HG03354 (cell line): ENCODE results near the gene TMEM231.
"Not testable (repeated sequence)": the region's sequence is repeated elsewhere in the genome, so short reads cannot be mapped to it uniquely, and the experiment has no call there.

ENCODE experiments used
- ATAC-seq: cut with Tn5 transposase; IDR thresholded peaks from one replicate; pipeline ENCODE4 v1.9.1; 2021; ENCODE audit warnings: mild to moderate bottlenecking; ENCODE audit not compliant: unreplicated experiment, poor library complexity, severe bottlenecking

The TMEM231 gene

DNA sequence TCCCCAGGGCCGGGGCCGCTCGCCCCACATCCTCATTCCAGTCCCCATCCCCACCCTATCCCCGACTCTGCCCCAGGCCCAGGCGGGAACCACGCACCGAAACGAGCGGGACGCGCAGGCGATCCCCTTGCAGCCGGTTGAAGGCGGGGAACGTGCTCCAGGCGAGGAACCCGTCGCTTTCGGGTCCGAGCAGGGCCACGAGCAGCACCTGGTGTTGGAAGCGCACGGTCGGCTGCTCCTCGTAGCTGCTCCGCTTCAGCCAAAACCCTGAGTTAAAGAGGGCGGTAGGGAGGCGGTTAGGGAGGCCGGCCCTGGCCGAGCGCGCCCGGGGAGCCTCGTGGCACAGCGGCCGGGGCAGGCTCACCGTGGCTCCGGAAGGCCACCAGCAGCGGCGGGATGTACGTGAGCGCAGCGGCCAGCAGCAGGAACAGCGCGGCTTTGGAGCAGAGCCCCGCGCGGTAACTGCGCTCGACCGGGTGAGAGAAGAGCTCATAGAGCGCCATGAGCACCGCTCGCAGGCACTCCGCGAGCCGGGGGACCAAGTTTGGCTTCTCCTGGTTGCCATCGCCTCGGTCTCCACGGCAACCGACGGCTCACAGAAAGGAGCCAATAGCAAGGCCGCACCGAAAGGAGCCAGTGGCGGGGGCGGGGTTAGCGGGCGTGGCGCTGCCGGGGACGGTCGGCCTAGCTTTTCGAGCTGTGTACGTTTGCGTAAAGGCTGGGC is at the start of gene TMEM231:
Gene TMEM231 (minus strand): TSS at position 546 of the 724 bp plus-strand sequence. CDS start 43 bp downstream, at position 503.
- ATAC-seq = peak; percentile 98

GRCh38 chr16:75603241-75603640 is 47.2 kb upstream of the TMEM231 start:
- ATAC-seq = no peak

DNA sequence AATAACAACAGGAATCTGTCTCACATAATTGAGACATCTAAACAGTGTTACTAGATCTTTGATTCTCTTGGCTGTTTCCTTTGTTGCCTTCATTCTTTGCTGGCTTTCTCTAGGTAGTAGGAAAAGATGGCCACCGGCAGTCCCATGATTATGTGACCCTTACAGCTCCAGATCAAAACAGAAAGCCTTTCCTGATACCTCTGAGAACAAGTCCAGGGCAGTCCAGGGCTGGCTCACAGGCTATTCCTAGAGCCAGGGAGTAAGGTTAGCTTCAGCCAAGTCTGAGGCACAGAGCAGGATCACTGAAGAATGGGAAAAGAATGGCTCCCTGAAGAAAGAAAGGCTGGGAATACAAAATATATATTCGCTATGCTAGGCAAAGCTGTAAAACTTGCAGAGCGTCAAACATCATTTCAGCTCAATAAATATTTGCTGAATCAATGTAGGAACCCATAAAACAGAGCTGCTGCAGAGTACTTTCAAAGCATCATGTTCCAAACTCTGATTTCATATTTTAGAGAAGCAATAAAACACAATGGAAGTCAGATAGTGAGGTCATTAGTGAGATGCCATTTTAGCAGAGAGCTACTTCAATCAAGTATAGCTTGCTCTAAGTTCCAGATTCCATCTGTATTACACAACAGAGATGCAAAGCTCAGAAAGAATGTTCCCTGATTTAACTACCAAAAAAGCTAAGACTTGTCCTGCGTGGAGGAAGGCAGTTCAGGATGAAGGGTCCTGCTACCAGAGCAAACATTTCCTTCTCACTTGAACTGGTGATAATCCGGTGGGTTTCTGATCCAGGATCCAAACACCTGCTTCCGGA is 43.6 kb upstream of the TMEM231 start:
- no peak for ATAC-seq

- ATAC-seq = no peak
Measured at GRCh38 chr16:75593825-75594820, 38.1 kb upstream of the TMEM231 start.

GRCh38 chr16:75593308-75593707 is 37.3 kb upstream of the TMEM231 start:
- ATAC-seq = no peak

DNA sequence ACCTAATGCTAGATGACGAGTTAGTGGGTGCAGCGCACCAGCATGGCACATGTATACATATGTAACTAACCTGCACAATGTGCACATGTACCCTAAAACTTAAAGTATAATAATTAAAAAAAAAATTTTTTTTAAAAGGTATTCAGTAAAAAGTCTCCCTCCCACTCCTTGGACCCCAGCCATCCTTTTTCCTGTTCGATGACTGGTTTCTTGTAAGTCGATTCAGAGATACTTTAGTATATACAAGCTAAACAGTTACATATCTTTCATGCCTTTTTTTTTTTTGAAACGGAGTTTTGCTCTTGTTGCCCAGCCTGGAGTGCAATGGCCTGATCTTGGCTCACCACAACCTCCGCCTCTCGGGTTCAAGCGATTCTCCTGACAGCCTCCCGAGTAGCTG is 35.9 kb upstream of the TMEM231 start:
- not testable (repeated sequence) for ATAC-seq

DNA sequence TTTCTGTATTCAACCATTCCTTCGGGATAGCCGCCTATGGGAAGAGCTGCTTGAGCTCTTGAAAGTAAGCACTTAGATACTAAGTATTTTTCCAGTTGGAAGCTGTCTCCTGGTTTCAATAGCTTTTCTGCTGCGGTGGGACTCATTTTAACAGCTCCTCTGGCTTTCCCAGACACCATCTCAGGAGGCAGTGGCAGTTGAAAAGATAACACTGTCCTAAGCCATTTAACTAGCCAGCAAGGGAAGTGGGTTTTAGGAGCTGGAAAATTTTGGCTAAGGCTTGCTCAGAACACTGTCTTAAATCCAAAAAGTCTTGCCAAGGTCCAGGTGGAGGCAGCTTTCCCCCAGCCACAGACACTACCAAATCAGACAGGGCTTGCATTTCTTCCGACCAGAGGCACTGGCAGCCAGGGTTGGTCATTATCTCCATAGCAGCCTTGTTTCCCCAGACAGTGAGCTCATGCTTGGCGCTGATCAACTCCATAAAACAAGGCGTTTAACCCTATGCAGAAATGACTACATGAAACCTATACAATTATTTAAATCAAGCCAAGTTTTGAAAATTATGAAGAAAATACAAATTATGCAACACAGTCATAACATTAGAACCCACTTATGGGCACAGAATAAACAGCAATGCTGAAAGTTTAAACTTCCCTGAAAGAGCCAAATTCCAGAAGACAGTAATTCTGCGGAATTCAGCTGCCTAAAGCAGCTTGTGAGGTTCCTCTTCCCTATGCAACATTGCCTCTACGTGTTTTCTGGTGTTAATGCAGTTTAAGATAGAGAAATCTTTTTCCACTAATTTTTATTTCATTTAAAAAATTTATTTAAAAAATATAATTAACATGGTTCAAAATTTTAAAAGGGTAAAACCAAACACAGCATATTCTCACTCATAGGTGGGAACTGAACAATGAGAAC is 35.1 kb upstream of the TMEM231 start:
- no peak for ATAC-seq

DNA sequence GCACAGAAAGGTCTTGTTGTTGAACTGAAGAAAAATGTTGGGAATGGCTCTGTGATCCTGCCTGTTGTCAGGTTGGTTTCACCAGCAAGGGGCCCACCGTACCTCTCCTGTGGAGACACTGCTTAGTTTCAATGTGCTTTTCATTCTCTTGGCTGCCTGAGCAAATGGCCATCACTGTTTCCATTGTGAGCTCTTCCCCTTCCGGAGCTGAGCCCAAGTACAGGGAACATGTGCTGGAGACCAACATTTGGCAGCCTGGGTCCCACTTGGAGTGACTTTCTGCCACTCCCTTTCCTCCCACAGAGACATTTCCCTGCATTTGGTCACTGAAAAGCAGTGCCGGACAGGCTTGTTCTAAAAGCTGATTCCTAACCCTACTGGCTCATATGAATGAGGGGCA is 33.3 kb upstream of the TMEM231 start:
- no peak for ATAC-seq

DNA sequence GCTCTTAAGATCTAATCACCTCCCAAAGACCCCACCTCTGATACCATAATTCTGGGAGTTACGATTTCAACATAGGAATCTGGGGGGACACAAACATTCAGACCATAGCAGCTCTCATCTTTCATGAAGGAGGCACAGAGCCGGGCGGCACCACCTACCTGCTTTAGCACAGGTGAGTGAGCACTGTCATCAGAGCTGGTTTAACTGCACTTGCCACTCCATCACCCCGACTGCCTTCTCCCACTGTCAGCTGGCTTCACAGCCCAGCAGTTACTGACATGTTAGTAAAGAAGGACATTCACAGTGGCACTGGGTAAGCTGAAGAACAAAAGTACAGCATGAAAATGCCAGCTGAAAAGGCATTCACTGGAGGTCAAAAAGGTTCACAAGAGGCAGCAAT is 32.7 kb upstream of the TMEM231 start:
- ATAC-seq = no peak

DNA sequence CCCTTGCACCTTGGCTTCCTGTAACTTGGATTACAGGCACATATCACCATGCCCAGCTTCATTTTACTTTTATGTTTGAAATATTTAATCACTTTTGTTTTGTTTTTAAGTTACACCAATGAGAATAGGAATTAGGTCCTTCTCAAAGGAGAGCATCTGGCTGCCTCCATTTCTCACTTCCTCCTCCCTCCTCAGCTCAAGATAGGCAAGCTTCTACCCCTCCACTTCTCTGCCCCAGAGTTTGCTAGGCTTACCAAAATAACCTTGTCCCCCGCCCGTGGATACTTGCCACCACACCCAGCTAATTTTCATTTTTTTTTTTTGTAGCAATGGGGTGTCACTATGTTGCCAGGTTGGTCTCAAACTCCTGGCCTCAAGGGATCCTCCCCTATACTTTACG is 28.1 kb upstream of the TMEM231 start:
- peak; percentile 48 for ATAC-seq

DNA sequence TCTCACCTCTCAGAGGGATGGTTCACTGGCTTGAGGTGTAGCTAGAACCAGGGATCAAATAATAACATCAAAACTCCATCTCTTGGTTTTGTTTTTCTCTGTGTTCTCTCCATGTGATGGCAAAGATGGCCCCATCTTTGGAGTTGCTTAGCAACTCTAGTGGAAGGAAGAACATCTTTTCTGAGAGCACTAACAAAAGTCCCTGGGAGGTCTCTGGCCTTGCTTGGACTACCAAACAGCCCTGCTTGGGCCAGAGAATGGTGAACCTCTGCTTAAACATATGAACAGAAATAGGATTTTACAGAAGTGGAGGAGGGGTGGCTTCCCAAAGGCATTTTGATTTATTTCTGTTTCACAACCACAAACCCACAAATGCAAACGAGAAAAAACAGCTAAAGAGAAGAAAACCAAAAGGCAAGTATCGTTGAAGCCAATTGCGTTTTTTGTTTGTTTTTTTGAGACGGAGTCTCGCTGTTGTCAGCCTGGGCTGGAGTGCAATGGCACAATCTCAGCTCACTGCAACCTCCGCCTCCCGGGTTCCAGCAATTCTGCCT is 23.3 kb upstream of the TMEM231 start:
- no peak for ATAC-seq

DNA sequence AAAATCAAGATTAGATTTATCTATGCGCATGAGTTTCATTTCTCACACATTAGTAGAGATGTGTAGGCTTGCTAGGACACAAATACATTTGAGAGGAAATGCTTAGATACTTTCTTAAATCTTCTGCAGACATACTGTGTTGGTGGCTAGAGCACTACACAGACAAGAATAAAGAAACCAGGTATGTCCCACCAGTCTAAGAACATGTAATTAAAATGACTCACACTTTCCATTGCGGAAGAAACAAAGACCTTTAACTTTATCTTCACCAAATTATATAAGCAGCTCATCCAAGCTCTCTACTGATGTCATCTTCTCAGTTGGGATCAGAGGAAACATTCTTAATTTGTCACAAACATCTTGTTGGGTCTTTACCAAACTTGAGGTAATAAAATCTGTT is 22.7 kb upstream of the TMEM231 start:
- ATAC-seq = no peak

- ATAC-seq = no peak
Measured at GRCh38 chr16:75578212-75578611, 22.2 kb upstream of the TMEM231 start.

GRCh38 chr16:75576384-75576811 is 20.3 kb upstream of the TMEM231 start:
- ATAC-seq = peak; percentile 67

DNA sequence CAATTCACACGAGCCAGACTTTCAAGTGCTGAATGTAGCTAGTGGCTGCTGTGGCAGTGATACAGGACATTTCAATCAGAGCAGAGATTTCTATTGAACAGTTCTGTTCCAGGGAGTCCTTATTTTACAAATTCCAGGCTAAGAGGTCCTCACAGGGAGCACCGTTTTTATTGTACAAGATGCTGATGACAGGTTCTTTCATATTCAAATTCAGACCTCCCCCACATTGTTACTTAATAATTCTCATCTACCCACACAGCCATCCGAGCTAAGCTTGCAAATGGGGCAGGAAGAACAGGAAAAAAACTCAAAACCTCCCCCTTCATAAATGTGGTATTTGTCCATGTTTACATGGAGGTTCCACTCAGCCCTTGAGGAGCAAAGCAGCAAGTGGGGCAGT is 19.9 kb upstream of the TMEM231 start:
- ATAC-seq = peak; percentile 3

DNA sequence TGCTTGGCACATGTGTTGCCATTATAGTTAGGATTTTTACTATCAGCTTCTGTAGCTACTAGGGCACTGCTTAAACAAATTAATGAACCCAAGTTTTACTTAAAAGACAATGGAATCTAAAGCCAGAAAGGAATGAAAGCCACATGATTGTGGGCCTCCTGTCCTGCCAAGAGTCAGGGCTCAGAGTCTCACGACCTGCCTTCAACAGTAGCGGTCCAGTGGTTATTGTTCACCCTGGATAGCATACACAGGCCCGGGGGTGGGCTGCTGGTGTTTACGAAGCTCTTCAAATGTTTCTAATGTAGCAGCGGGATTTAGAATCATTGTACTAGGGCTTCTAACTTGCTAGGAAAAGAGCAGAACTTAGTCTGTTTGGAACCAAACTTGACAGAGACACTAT is 17.9 kb upstream of the TMEM231 start:
- ATAC-seq = no peak

GRCh38 chr16:75572864-75573542 is 17.0 kb upstream of the TMEM231 start:
- ATAC-seq = no peak

GRCh38 chr16:75570396-75571065 is 14.5 kb upstream of the TMEM231 start:
- no peak for ATAC-seq
